Heart left ventricle (tissue), 16 donors: ENCODE results near the gene RNASE13. TPM values are rescaled to one million over a fixed set of nuclear protein-coding genes. Genes with fewer than 3 reads are reported as not detected.

Experiments
- ATAC-seq, 4 donors: fragments of 200-7000 bp; cut with Tn5 transposase; one replicate each; pipeline ENCODE4 v1.9.1; 2020 to 2022; ENCODE audit warnings: moderate library complexity in 4 of 4, mild to moderate bottlenecking in 3 of 4, moderate number of reproducible peaks in 1 of 4
- DNase-seq, 5 donors: peaks; one replicate each; pipeline ENCODE4 v3.0.0-alpha.2; 2020
- H3K27ac ChIP-seq, 12 donors: fragments of 200-600 bp; sonication (generic) in 4 of 12; one replicate each; pipeline versions ENCODE4 v1.5.0 to v1.8.0; 2016 to 2022; ENCODE audit warnings: mild to moderate bottlenecking in 2 of 12
- H3K27me3 ChIP-seq, 9 donors: fragments of 200-600 bp; sonication (generic) in 2 of 9; one replicate each; pipeline versions ENCODE4 v1.5.1 to v1.8.0; 2016 to 2022; ENCODE audit warnings: mild to moderate bottlenecking in 3 of 9
- H3K36me3 ChIP-seq, 9 donors: fragments of 200-600 bp; sonication (generic) in 2 of 9; one replicate each; pipeline versions ENCODE4 v1.5.0 to v1.8.0; 2018 to 2022; ENCODE audit warnings: mild to moderate bottlenecking in 2 of 9
- H3K4me1 ChIP-seq, 12 donors: fragments of 200-600 bp; sonication (generic) in 4 of 12; one replicate each; pipeline versions ENCODE4 v1.5.0 to v1.8.0; 2016 to 2022; ENCODE audit warnings: mild to moderate bottlenecking in 3 of 12
- H3K4me3 ChIP-seq, 12 donors: fragments of 200-600 bp; sonication (generic) in 4 of 12; one replicate each; pipeline versions ENCODE4 v1.5.0 to v1.8.0; 2017 to 2022; ENCODE audit warnings: mild to moderate bottlenecking in 9 of 12, moderate library complexity in 4 of 12
- H3K9me3 ChIP-seq, 12 donors: fragments of 200-600 bp; sonication (generic) in 4 of 12; one replicate each; pipeline versions ENCODE4 v1.5.0 to v1.8.0; 2016 to 2022; ENCODE audit warnings: mild to moderate bottlenecking in 1 of 12
- CTCF ChIP-seq, 12 donors: fragments of 200-600 bp; sonication (generic) in 4 of 12; IDR thresholded peaks; one replicate each; pipeline versions ENCODE4 v1.5.0 to v1.8.0; 2018 to 2022; ENCODE audit warnings: antibody characterized with exemption in 12 of 12, mild to moderate bottlenecking in 5 of 12
- POLR2A ChIP-seq, 2 donors: fragments of 450-650 bp; IDR thresholded peaks; one replicate each; pipeline ENCODE4 v1.6.1; 2017; ENCODE audit warnings: antibody characterized with exemption in 2 of 2, mild to moderate bottlenecking in 2 of 2, moderate library complexity in 2 of 2
- WGBS, 4 donors: extraction: QIAGEN DNeasy Blood & Tissue Kit in 2 of 4; methylation state at CpG; one replicate each; pipeline versions ENCODE4 v1.1.5 to v1.1.7; 2013 to 2018; 5-methylcytosine and 5-hydroxymethylcytosine counted together
- intact Hi-C, 10 donors: fragments of 100-400 bp; cut with DNase I; formaldehyde crosslinking; loops; one replicate each; pipeline versions ENCODE4 v1.11.1 to v1.14.2; 2022
- polyA plus RNA-seq, 2 donors: library from polyadenylated mRNA; stranded (reverse); fragments of 200-250 nt; gene quantifications; one replicate each; pipeline ENCODE4 v1.2.3, GENCODE V29; 2013
- total RNA-seq, 9 donors: library from RNA; depleted of rRNA in 2 of 9; stranded (reverse); fragments of >200 nt in 2 of 9; fragmentation: NEBNext Ultra II Directional in 3 of 9; extraction: Animal tissue kit (Norgen Biotek cat#: 25700) in 3 of 9; gene quantifications; one replicate each; pipeline versions ENCODE4 v1.1.0 to v1.2.4, GENCODE V29; 2016 to 2023
- donor health status: ischemic (EF 13 %, LVEDD 7.1; RV severe dilation, severe dysfunction).
- donor health status: healthy with polysubstance abuse.
- donor health status: DM: no; HTN: yes; CAD: no.
- donor health status: DM: no; HTN: no; CAD: no.
- donor health status: ischemic (EF 25% LVEDD 6.9; RV normal size, moderate dysfunction).
- donor health status: ischemic (EF 25% LVEDD 5.7; RV mildly dilated, moderate dysfunction).
- donor health status: healthy.
- donor health status: DM: yes; HTN: yes; CAD: no.
- donor health status: ischemic (EF 35%, LVEDD 5.7; RV mildly dilated, moderate dysfunction).
- donor health status: nonischemic (EF 11% LVEDD 7.7; RV severe dilation, severe dysfunction).
- donor health status: DM: yes; HTN: yes; CAD: no.
- donor health status: PGD.
- donor health status: ischemic (EF 29% LVEDD 5.4; RV normal size, mild dysfunction).
- donor health status: nonischemic (EF 23%, LVEDD 6.1; RV moderate dilation, normal function).

Gene RNASE13
- total and polyA plus RNA-seq, 11 donors = not detected

GRCh38 chr14:21063479-21063878 lies 28.9 kb upstream of the RNASE13 start:
- DNase-seq (no peak), ATAC-seq (peak in 2 of 4 donors; percentile 40 to 67)
- H3K4me3 ChIP-seq = no peak overlapping the region
- peaks cover 0 to 10% (median 4%) of the 10 kb centered on the region in 12 donors for H3K4me1 ChIP-seq
- H3K36me3 ChIP-seq = no peaks in the 10 kb centered on the region
- H3K27ac ChIP-seq = peak overlapping the region in 1 of 12 donors; percentile 20
- H3K27me3 ChIP-seq = no peaks in the 10 kb centered on the region
- TF ChIP-seq POLR2A (IDR thresholded peaks at IDR 0.05) = no peak
- no peak for TF ChIP-seq CTCF (IDR thresholded peaks at IDR 0.05)
- 38 to 50% (median 44%) methylated on average over 3 of the region's 3 CpGs for WGBS, 4 donors
- intact Hi-C loops = no loop called here
- no peaks in the 10 kb centered on the region for H3K9me3 ChIP-seq

GRCh38 chr14:21061347-21061668 lies 26.7 kb upstream of the RNASE13 start:
- no peak for ATAC-seq
- Histone ChIP-seq H3K9me3 (no peaks in the 10 kb centered on the region), H3K36me3 (no peaks in the 10 kb centered on the region), H3K27me3 (no peaks in the 10 kb centered on the region), H3K4me1 (peaks cover 0 to 10% (median 2%) of the 10 kb centered on the region in 12 donors), H3K4me3 (no peak overlapping the region), H3K27ac (no peak overlapping the region)
- WGBS, 4 donors = 87 to 96% (median 92%) methylated on average over 3 of the region's 3 CpGs
- DNase-seq = no peak
- intact Hi-C loops = no loop called here
- TF ChIP-seq POLR2A (IDR thresholded peaks at IDR 0.05) = no peak
- no peak for TF ChIP-seq CTCF (IDR thresholded peaks at IDR 0.05)

DNA sequence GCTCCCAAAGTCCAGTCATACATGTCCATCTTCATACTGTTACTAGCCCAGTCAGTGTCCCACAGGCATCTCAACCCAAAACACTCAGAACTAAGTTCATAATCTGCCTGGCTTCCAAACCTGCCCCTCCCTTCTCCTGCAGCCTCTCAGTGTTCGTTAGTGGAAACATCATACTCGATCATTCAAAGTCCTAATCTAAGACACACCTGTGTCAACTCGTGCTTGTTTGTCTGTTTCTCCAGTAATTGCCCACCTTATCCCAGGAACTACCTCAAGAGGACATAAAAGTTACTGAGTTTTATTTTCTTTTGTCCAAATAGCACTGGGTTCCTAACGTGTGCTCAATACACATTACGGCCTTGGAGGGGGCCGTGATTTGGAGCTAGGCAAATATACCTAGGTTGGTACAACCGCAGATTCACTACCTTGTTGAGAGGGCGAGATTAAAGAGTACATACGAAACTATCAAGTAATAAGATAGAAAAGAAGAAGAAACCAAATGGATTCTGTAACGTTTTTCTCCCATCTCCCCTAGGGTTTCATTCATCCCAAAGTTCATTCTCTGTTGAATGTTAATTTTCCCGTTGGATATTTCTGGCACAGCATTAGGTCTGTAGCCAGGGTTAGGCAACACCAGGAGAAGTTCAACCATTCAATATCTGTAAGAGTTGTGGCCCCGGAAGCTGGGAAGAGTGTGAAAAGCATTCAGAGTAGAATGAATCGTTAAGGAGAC lies 26.2 kb upstream of the RNASE13 start:
- Histone ChIP-seq H3K9me3 (no peaks in the 10 kb centered on the region), H3K27me3 (no peaks in the 10 kb centered on the region), H3K27ac (no peak overlapping the region), H3K4me1 (peaks cover 0 to 10% (median 2%) of the 10 kb centered on the region in 12 donors), H3K36me3 (no peaks in the 10 kb centered on the region), H3K4me3 (no peak overlapping the region)
- intact Hi-C loops = no loop called here
- DNase-seq (no peak), ATAC-seq (no peak)
- TF ChIP-seq CTCF (IDR thresholded peaks at IDR 0.05) (no peak), POLR2A (IDR thresholded peaks at IDR 0.05) (no peak)
- 77 to 83% (median 81%) methylated on average over 13 of the region's 13 CpGs for WGBS, 4 donors

- H3K27ac ChIP-seq = no peak overlapping the region
- DNase-seq = no peak
These were observed 25.4 kb upstream of the RNASE13 start for GRCh38 chr14:21059842-21060613.

More at GRCh38 chr14:21059842-21060613, 25.4 kb upstream of the RNASE13 start:
- WGBS, 4 donors = 69 to 79% (median 73%) methylated on average over 8 of the region's 8 CpGs
- Histone ChIP-seq H3K9me3 (no peaks in the 10 kb centered on the region), H3K27me3 (no peaks in the 10 kb centered on the region), H3K36me3 (no peaks in the 10 kb centered on the region), H3K4me1 (peaks cover 0 to 10% (median 2%) of the 10 kb centered on the region in 12 donors), H3K4me3 (no peak overlapping the region)
- ATAC-seq = no peak
- intact Hi-C loops = loop anchor here in 1 of 10 donors (5.0 kb wide), 1 partner anchor 48 kb away; no protein-coding TSS in a partner anchor
- TF ChIP-seq POLR2A (IDR thresholded peaks at IDR 0.05) = no peak
- TF ChIP-seq CTCF (IDR thresholded peaks at IDR 0.05) = no peak
